Trophoblast cell (in vitro differentiated cells and primary cell): ENCODE results near the gene SERPINE1.
"Not testable (repeated sequence)": the region's sequence is repeated elsewhere in the genome, so short reads cannot be mapped to it uniquely, and the experiment has no call there.

Experiments
- DNase-seq, 2 donors: peaks; one replicate each; pipeline ENCODE4 v3.0.0-alpha.2; 2016
- H2AFZ ChIP-seq: 2 replicates; pipeline ENCODE4 v1.6.1; 2013; ENCODE audit warnings: low read length, moderate library complexity, mild to moderate bottlenecking; ENCODE audit not compliant: insufficient read depth, poor library complexity
- H2AK5ac ChIP-seq: 2 replicates; pipeline ENCODE4 v1.6.1; 2013; ENCODE audit warnings: mild to moderate bottlenecking, low read length
- H2BK120ac ChIP-seq: 2 replicates; pipeline ENCODE4 v1.6.1; 2013; ENCODE audit warnings: low read length, mild to moderate bottlenecking, moderate library complexity; ENCODE audit not compliant: insufficient read depth, poor library complexity
- H2BK12ac ChIP-seq: 2 replicates; pipeline ENCODE4 v1.6.1; 2013; ENCODE audit warnings: mild to moderate bottlenecking, low read length, moderate library complexity
- H2BK5ac ChIP-seq: 2 replicates; pipeline ENCODE4 v1.6.1; 2013; ENCODE audit warnings: low read length, low read depth, moderate library complexity, mild to moderate bottlenecking; ENCODE audit not compliant: poor library complexity
- H3K14ac ChIP-seq: 2 replicates; pipeline ENCODE4 v1.6.1; 2013; ENCODE audit warnings: mild to moderate bottlenecking, low read length
- H3K18ac ChIP-seq: 2 replicates; pipeline ENCODE4 v1.6.1; 2013; ENCODE audit warnings: mild to moderate bottlenecking, low read length
- H3K23ac ChIP-seq: 2 replicates; pipeline ENCODE4 v1.6.1; 2013; ENCODE audit warnings: low read length
- H3K27ac ChIP-seq: 2 replicates; pipeline ENCODE4 v1.5.1; 2013; ENCODE audit warnings: low read depth, mild to moderate bottlenecking, inconsistent platforms, low read length, moderate library complexity
- H3K27me3 ChIP-seq: 2 replicates; pipeline ENCODE4 v1.6.1; 2013; ENCODE audit warnings: inconsistent platforms, mild to moderate bottlenecking, low read length, moderate library complexity; ENCODE audit not compliant: insufficient read depth
- H3K36me3 ChIP-seq, 2 experiments: 1 replicate in 1 of 2; 2 replicates in 1 of 2; pipeline ENCODE4 v1.6.1; 2013; ENCODE audit warnings: low read length in 2 of 2, mild to moderate bottlenecking in 2 of 2, moderate library complexity in 1 of 2; ENCODE audit not compliant: insufficient read depth in 2 of 2, control insufficient read depth in 1 of 2
- H3K4ac ChIP-seq: 2 replicates; pipeline ENCODE4 v1.6.1; 2013; ENCODE audit warnings: low read depth, mild to moderate bottlenecking, low read length, moderate library complexity
- H3K4me1 ChIP-seq, 2 experiments: 1 replicate in 1 of 2; 2 replicates in 1 of 2; pipeline ENCODE4 v1.6.1; 2013; ENCODE audit warnings: low read length in 2 of 2, mild to moderate bottlenecking in 2 of 2, moderate library complexity in 1 of 2; ENCODE audit not compliant: insufficient read depth in 2 of 2, control insufficient read depth in 1 of 2
- H3K4me2 ChIP-seq: 2 replicates; pipeline ENCODE4 v1.6.1; 2013; ENCODE audit warnings: inconsistent platforms, mild to moderate bottlenecking, low read length, moderate library complexity
- H3K4me3 ChIP-seq: 2 replicates; pipeline ENCODE4 v1.5.1; 2013; ENCODE audit warnings: mild to moderate bottlenecking, low read depth, low read length, inconsistent platforms
- H3K79me1 ChIP-seq: one replicate; pipeline ENCODE4 v1.6.1; 2013; ENCODE audit warnings: low read length
- H3K79me2 ChIP-seq: 2 replicates; pipeline ENCODE4 v1.6.1; 2013; ENCODE audit warnings: low read length, mild to moderate bottlenecking; ENCODE audit not compliant: control insufficient read depth, insufficient read depth, poor library complexity
- H3K9ac ChIP-seq: 2 replicates; pipeline ENCODE4 v1.6.1; 2013; ENCODE audit warnings: mild to moderate bottlenecking, low read length
- H3K9me3 ChIP-seq: 2 replicates; pipeline ENCODE4 v1.6.1; 2013; ENCODE audit warnings: low read depth, mild to moderate bottlenecking, control low read depth, inconsistent platforms, low read length; ENCODE audit not compliant: insufficient read depth
- H4K12ac ChIP-seq: 2 replicates; pipeline ENCODE4 v1.6.1; 2013; ENCODE audit warnings: low read depth, mild to moderate bottlenecking, low read length, moderate library complexity
- H4K8ac ChIP-seq: 2 replicates; pipeline ENCODE4 v1.6.1; 2013; ENCODE audit warnings: low read depth, mild to moderate bottlenecking, low read length, moderate library complexity
- H4K91ac ChIP-seq: one replicate; pipeline ENCODE4 v1.6.1; 2013; ENCODE audit warnings: low read depth, mild to moderate bottlenecking, low read length, moderate library complexity
- WGBS: extraction: QIAGEN DNeasy Blood & Tissue Kit; methylation state at CpG from one replicate; pipeline ENCODE4 v1.1.7; 2013; ENCODE audit warnings: missing lambda C conversion rate; ENCODE audit not compliant: insufficient read length, insufficient coverage; ENCODE audit errors: extremely low coverage; 5-methylcytosine and 5-hydroxymethylcytosine counted together

SERPINE1 gene

GRCh38 chr7:101120315-101120714 lies 6.6 kb upstream of the SERPINE1 start:
- H2AFZ ChIP-seq = no peak overlapping the region
- H3K14ac ChIP-seq = no peak overlapping the region
- H3K79me1 ChIP-seq = peaks cover 50% of the 10 kb centered on the region
- H2BK120ac ChIP-seq = peak overlapping the region; percentile 61
- H3K27ac ChIP-seq = no peak overlapping the region
- peak overlapping the region; percentile 44 for H2BK12ac ChIP-seq
- no peak overlapping the region for H3K23ac ChIP-seq
- WGBS = no CpG with 5 or more reads among the region's 4 CpGs
- H4K12ac ChIP-seq = no peak overlapping the region
- no peaks in the 10 kb centered on the region for H3K27me3 ChIP-seq
- H3K79me2 ChIP-seq = peaks cover 4% of the 10 kb centered on the region
- H3K9me3 ChIP-seq = peaks cover 2% of the 10 kb centered on the region
- no peak overlapping the region for H3K9ac ChIP-seq
- H4K91ac ChIP-seq = peak overlapping the region; percentile 69
- H2BK5ac ChIP-seq = peak overlapping the region; percentile 36
- H4K8ac ChIP-seq = no peak overlapping the region
- peak overlapping the region; percentile 21 for H3K4ac ChIP-seq
- peak overlapping the region; percentile 49 for H2AK5ac ChIP-seq
- H3K4me3 ChIP-seq = no peak overlapping the region
- H3K36me3 ChIP-seq = no peaks in the 10 kb centered on the region
- peak in 1 of 2 donors; percentile 2 for DNase-seq
- H3K4me1 ChIP-seq = peaks cover 36 to 45% of the 10 kb centered on the region in 2 experiments
- H3K4me2 ChIP-seq = no peak overlapping the region
- no peak overlapping the region for H3K18ac ChIP-seq

DNA sequence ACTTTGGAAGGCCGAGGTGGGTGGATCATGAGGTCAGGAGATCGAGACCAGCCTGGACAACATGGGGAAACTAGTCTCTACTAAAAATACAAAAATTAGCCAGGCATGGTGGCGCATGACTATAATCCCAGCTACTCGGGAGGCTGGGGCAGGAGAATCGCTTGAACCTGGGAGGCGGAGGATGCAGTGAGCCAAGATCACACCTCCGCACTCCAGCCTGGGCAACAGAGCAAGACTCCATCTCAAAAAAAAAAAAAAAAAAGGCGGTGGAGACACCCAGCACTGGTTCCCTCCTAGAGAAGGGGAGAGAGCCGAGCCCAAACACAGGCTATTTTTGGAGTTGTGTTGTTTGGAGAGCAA lies 5.3 kb upstream of the SERPINE1 start:
- not testable (repeated sequence) for H3K23ac ChIP-seq, H4K12ac ChIP-seq, H3K9me3 ChIP-seq, H3K9ac ChIP-seq, H3K36me3 ChIP-seq, H3K4me3 ChIP-seq, H3K79me2 ChIP-seq, DNase-seq, H3K27me3 ChIP-seq
- Histone ChIP-seq H4K91ac (peak overlapping the region; percentile 94), H2BK120ac (peak overlapping the region; percentile 94), H3K4ac (peak overlapping the region; percentile 56), H2BK12ac (peak overlapping the region; percentile 96), H2AFZ (peak overlapping the region; percentile 32), H3K27ac (peak overlapping the region; percentile 94), H3K79me1 (peaks cover 56% of the 10 kb centered on the region), H3K4me2 (peak overlapping the region; percentile 11), H4K8ac (peak overlapping the region; percentile 90), H3K4me1 (peaks cover 42 to 53% of the 10 kb centered on the region in 2 experiments), H2BK5ac (peak overlapping the region; percentile 93), H2AK5ac (peak overlapping the region; percentile 91), H3K14ac (peak overlapping the region; percentile 82), H3K18ac (peak overlapping the region; percentile 72)
- WGBS = no CpG with 5 or more reads among the region's 9 CpGs

GRCh38 chr7:101121991-101122932 lies 4.6 kb upstream of the SERPINE1 start:
- no CpG with 5 or more reads among the region's 17 CpGs for WGBS
- peak overlapping the region; percentile 93 for H2BK5ac ChIP-seq
- peak overlapping the region; percentile 94 for H2AK5ac ChIP-seq
- no peak overlapping the region for H3K9ac ChIP-seq
- peak; percentile 84 to 94 for DNase-seq
- peak overlapping the region; percentile 90 for H4K8ac ChIP-seq
- peak overlapping the region; percentile 95 for H2BK12ac ChIP-seq
- peak overlapping the region; percentile 63 for H4K12ac ChIP-seq
- peak overlapping the region; percentile 94 for H4K91ac ChIP-seq
- H3K23ac ChIP-seq = no peak overlapping the region
- H3K79me1 ChIP-seq = peaks cover 55% of the 10 kb centered on the region
- peaks cover 40 to 56% of the 10 kb centered on the region in 2 experiments for H3K4me1 ChIP-seq
- peak overlapping the region; percentile 72 for H3K18ac ChIP-seq
- H3K4me2 ChIP-seq = peak overlapping the region; percentile 11
- no peaks in the 10 kb centered on the region for H3K36me3 ChIP-seq
- H3K4ac ChIP-seq = peak overlapping the region; percentile 53
- H3K27me3 ChIP-seq = no peaks in the 10 kb centered on the region
- peak overlapping the region; percentile 84 for H2BK120ac ChIP-seq
- H3K79me2 ChIP-seq = peaks cover 5% of the 10 kb centered on the region
- no peak overlapping the region for H3K4me3 ChIP-seq
- H3K14ac ChIP-seq = peak overlapping the region; percentile 77
- H3K9me3 ChIP-seq = peaks cover 2% of the 10 kb centered on the region
- peak overlapping the region; percentile 94 for H3K27ac ChIP-seq
- no peak overlapping the region for H2AFZ ChIP-seq

GRCh38 chr7:101122933-101123702 lies 3.8 kb upstream of the SERPINE1 start:
- H3K79me1 ChIP-seq = peaks cover 54% of the 10 kb centered on the region
- H3K4ac ChIP-seq = no peak overlapping the region
- peak overlapping the region; percentile 5 for H4K8ac ChIP-seq
- no peak overlapping the region for H4K12ac ChIP-seq
- H3K9ac ChIP-seq = no peak overlapping the region
- no peak overlapping the region for H3K18ac ChIP-seq
- H3K4me3 ChIP-seq = no peak overlapping the region
- H2BK5ac ChIP-seq = peak overlapping the region; percentile 74
- peaks cover 2% of the 10 kb centered on the region for H3K9me3 ChIP-seq
- peaks cover 6% of the 10 kb centered on the region for H3K79me2 ChIP-seq
- no peak overlapping the region for H3K4me2 ChIP-seq
- peaks cover 41 to 55% of the 10 kb centered on the region in 2 experiments for H3K4me1 ChIP-seq
- H2BK12ac ChIP-seq = peak overlapping the region; percentile 19
- peak in 1 of 2 donors; percentile 57 for DNase-seq
- no CpG with 5 or more reads among the region's 11 CpGs for WGBS
- peak overlapping the region; percentile 94 for H4K91ac ChIP-seq
- H3K14ac ChIP-seq = peak overlapping the region; percentile 18
- H3K36me3 ChIP-seq = no peaks in the 10 kb centered on the region
- H2AK5ac ChIP-seq = peak overlapping the region; percentile 6
- H3K23ac ChIP-seq = no peak overlapping the region
- H2BK120ac ChIP-seq = peak overlapping the region; percentile 84
- no peaks in the 10 kb centered on the region for H3K27me3 ChIP-seq
- H2AFZ ChIP-seq = no peak overlapping the region
- H3K27ac ChIP-seq = peak overlapping the region; percentile 94
